ENCODE results near the gene ANKLE1.

ANKLE1 gene

GRCh38 chr19:17305517-17306284, 24.0 kb downstream of the ANKLE1 start, which contains the start of gene MRPL34:
Gene MRPL34, plus strand, starts transcription at chr19:17305872. Its CDS starts 21 bp downstream, at chr19:17305893.
- H3K9me2 ChIP-seq (replicated peaks; ENCODE audit: control insufficient read depth, low read length): no peaks in the 10 kb centered on the region
- peak within 1 kb of the TSS; percentile 86 for H3K4me2 ChIP-seq (ENCODE audit: low read length)
- H3K4me3 ChIP-seq (ENCODE audit: low read length): peak within 1 kb of the TSS; percentile 89
- H4K20me1 ChIP-seq (ENCODE audit: control insufficient read depth, insufficient read depth, low read depth, low read length): peaks cover 8% of the 10 kb centered on the region; the same call in 1 of the 2 replicates
- H3K27me3 ChIP-seq (ENCODE audit: control insufficient read depth, low read length): no peaks in the 10 kb centered on the region
- H3F3A ChIP-seq (ENCODE audit: control insufficient read depth, insufficient read depth): peaks cover 6% of the 10 kb centered on the region
- H3K4me1 ChIP-seq (ENCODE audit: control insufficient read depth, low read length): peaks cover 49% of the 10 kb centered on the region
- peaks cover 19% of the 10 kb centered on the region for H3K36me3 ChIP-seq (ENCODE audit: control insufficient read depth, low read length)
- H3K79me2 ChIP-seq (ENCODE audit: control insufficient read depth, low read length): peaks cover 35% of the 10 kb centered on the region
- TF ChIP-seq CTCF (IDR thresholded peaks at IDR 0.05; ENCODE audit: low read depth, low read length, poor library complexity, severe bottlenecking) (peak; percentile 78), EZH2phosphoT487 (IDR thresholded peaks at IDR 0.05; ENCODE audit: borderline replicate concordance, low read length) (no peak)
- peak within 1 kb of the TSS; percentile 72 for H3K27ac ChIP-seq (ENCODE audit: low read depth, low read length)
- H3K9me3 ChIP-seq (ENCODE audit: control insufficient read depth, insufficient read depth, low read length): no peaks in the 10 kb centered on the region

DNA sequence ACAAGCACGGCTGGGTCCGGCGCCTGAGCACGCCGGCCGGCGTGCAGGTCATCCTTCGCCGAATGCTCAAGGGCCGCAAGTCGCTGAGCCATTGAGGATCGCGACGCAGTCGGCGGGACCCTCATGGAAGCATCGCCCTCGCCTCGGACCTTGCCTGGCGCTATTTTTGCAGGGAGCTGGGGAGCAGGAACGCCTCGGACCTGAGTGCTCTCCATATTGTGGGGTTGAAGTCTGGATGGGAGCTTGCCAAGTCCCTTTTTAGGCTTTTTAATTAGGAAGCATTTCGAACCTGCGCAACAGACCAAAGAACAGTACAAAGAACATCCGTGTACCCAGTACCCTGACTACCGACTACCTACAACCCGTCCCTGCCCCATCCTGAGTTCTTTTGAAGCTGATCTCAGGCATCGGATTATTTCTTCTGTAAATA, 24.6 kb downstream of the ANKLE1 start:
- H3K27ac ChIP-seq (ENCODE audit: low read depth, low read length): peak overlapping the region; percentile 72
- H4K20me1 ChIP-seq (ENCODE audit: control insufficient read depth, insufficient read depth, low read depth, low read length): peaks cover 9% of the 10 kb centered on the region; the same call in 1 of the 2 replicates
- H3K4me1 ChIP-seq (ENCODE audit: control insufficient read depth, low read length): peaks cover 52% of the 10 kb centered on the region
- TF ChIP-seq EZH2phosphoT487 (IDR thresholded peaks at IDR 0.05; ENCODE audit: borderline replicate concordance, low read length) (no peak), CTCF (IDR thresholded peaks at IDR 0.05; ENCODE audit: low read depth, low read length, poor library complexity, severe bottlenecking) (no peak)
- peaks cover 6% of the 10 kb centered on the region for H3F3A ChIP-seq (ENCODE audit: control insufficient read depth, insufficient read depth)
- H3K36me3 ChIP-seq (ENCODE audit: control insufficient read depth, low read length): peaks cover 19% of the 10 kb centered on the region
- no peaks in the 10 kb centered on the region for H3K27me3 ChIP-seq (ENCODE audit: control insufficient read depth, low read length)
- peak overlapping the region; percentile 89 for H3K4me3 ChIP-seq (ENCODE audit: low read length)
- no peaks in the 10 kb centered on the region for H3K9me3 ChIP-seq (ENCODE audit: control insufficient read depth, insufficient read depth, low read length)
- peak overlapping the region; percentile 86 for H3K4me2 ChIP-seq (ENCODE audit: low read length)
- H3K9me2 ChIP-seq (replicated peaks; ENCODE audit: control insufficient read depth, low read length): no peaks in the 10 kb centered on the region
- H3K79me2 ChIP-seq (ENCODE audit: control insufficient read depth, low read length): peaks cover 41% of the 10 kb centered on the region

GRCh38 chr19:17307876-17308377, 26.2 kb downstream of the ANKLE1 start:
- Histone ChIP-seq H3K27ac (ENCODE audit: low read depth, low read length) (no peak overlapping the region), H3K4me3 (ENCODE audit: low read length) (no peak overlapping the region), H3K36me3 (ENCODE audit: control insufficient read depth, low read length) (peaks cover 30% of the 10 kb centered on the region), H3K79me2 (ENCODE audit: control insufficient read depth, low read length) (peaks cover 58% of the 10 kb centered on the region), H3K9me3 (ENCODE audit: control insufficient read depth, insufficient read depth, low read length) (no peaks in the 10 kb centered on the region), H3K4me1 (ENCODE audit: control insufficient read depth, low read length) (peaks cover 41% of the 10 kb centered on the region), H3K4me2 (ENCODE audit: low read length) (peak overlapping the region; percentile 86; the same call in 1 of the 2 replicates), H3K9me2 (replicated peaks; ENCODE audit: control insufficient read depth, low read length) (no peaks in the 10 kb centered on the region), H3K27me3 (ENCODE audit: control insufficient read depth, low read length) (no peaks in the 10 kb centered on the region), H4K20me1 (ENCODE audit: control insufficient read depth, insufficient read depth, low read depth, low read length) (peaks cover 9% of the 10 kb centered on the region; the same call in 1 of the 2 replicates), H3F3A (ENCODE audit: control insufficient read depth, insufficient read depth) (peaks cover 6% of the 10 kb centered on the region)
- TF ChIP-seq EZH2phosphoT487 (IDR thresholded peaks at IDR 0.05; ENCODE audit: borderline replicate concordance, low read length) (no peak), CTCF (IDR thresholded peaks at IDR 0.05; ENCODE audit: low read depth, low read length, poor library complexity, severe bottlenecking) (no peak)
